ENCODE results near the gene ASRGL1. TPM values are rescaled to one million over a fixed set of nuclear protein-coding genes. Genes with fewer than 3 reads are reported as not detected.
A peak's percentile ranks its signal among the peaks of the same experiment; 100 is the strongest.
"Not testable (repeated sequence)": the region's sequence is repeated elsewhere in the genome, so short reads cannot be mapped to it uniquely, and the experiment has no call there.

Gene ASRGL1
- polyA plus RNA-seq, 1 experiment = 0.61 TPM

DNA sequence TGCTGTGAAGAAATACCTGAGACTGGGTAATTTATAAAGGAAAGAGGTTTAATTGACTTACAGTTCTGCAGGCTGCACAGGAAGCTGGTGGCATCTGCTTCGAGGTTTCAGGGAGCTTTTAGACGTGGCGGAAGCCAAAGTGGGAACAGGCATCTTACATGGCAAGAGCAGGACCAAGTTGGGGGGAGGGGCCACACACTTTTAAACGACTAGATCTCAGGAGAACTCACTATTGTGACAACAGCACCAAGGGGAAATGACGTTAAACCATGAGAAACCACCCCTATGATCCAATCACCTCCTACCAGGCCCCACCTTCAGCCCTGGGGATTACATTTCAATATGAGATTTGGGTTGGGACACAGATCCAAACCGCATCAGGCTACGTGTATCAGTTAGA is 27.3 kb upstream of the ASRGL1 start:
- H3K4me3 ChIP-seq (ENCODE audit: low read depth, low read length) = no peak overlapping the region
- no peak for DNase-seq (ENCODE audit: low read depth, low spot score)
- no peaks in the 10 kb centered on the region for H3K9me3 ChIP-seq (ENCODE audit: control insufficient read depth, insufficient read depth, low read length)
- TF ChIP-seq, protein P1, sequence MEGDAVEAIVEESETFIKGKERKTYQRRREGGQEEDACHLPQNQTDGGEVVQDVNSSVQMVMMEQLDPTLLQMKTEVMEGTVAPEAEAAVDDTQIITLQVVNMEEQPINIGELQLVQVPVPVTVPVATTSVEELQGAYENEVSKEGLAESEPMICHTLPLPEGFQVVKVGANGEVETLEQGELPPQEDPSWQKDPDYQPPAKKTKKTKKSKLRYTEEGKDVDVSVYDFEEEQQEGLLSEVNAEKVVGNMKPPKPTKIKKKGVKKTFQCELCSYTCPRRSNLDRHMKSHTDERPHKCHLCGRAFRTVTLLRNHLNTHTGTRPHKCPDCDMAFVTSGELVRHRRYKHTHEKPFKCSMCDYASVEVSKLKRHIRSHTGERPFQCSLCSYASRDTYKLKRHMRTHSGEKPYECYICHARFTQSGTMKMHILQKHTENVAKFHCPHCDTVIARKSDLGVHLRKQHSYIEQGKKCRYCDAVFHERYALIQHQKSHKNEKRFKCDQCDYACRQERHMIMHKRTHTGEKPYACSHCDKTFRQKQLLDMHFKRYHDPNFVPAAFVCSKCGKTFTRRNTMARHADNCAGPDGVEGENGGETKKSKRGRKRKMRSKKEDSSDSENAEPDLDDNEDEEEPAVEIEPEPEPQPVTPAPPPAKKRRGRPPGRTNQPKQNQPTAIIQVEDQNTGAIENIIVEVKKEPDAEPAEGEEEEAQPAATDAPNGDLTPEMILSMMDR (IDR thresholded peaks at IDR 0.05; ENCODE audit: low read depth, low read length) = no peak
- H3K27ac ChIP-seq (ENCODE audit: low read depth, low read length) = no peak overlapping the region
- H3K27me3 ChIP-seq (ENCODE audit: control insufficient read depth, insufficient read depth, low read length) = peaks cover 14% of the 10 kb centered on the region
- POLR2A ChIA-PET = no interaction called here
- CTCF ChIA-PET = interaction anchor here (1.0 kb wide), 2 partner anchors 9 to 519 kb away, joined by 3 read pairs; no protein-coding TSS in a partner anchor

DNA sequence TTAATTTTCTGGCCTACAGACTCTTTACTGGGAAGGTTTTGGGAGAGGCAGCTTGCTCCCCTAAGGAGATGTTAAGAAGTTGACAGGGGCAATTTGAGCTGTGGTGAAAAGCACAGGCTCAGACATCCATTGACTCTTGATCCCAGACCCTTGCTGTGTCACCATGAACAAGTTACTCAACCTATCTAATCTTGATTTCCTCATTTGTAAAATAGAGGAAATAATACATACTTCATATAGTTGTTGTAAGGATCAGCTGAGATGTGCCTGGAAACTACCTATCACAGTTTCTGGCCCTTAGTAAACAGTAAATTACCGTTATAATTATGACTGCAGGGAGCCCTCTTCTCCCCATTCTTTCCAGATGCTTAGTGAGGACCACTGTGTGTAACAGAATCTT is 21.8 kb upstream of the ASRGL1 start:
- POLR2A ChIA-PET = no interaction called here
- Histone ChIP-seq H3K4me3 (ENCODE audit: low read depth, low read length) (no peak overlapping the region), H3K27me3 (ENCODE audit: control insufficient read depth, insufficient read depth, low read length) (peaks cover 20% of the 10 kb centered on the region), H3K9me3 (ENCODE audit: control insufficient read depth, insufficient read depth, low read length) (no peaks in the 10 kb centered on the region), H3K27ac (ENCODE audit: low read depth, low read length) (no peak overlapping the region)
- CTCF ChIA-PET = interaction anchor here (1.2 kb wide), 1 partner anchor 25 kb away, joined by 3 read pairs; no protein-coding TSS in a partner anchor
- TF ChIP-seq, protein P1 (IDR thresholded peaks at IDR 0.05; ENCODE audit: low read depth, low read length) = no peak
- no peak for DNase-seq (ENCODE audit: low read depth, low spot score)

DNA sequence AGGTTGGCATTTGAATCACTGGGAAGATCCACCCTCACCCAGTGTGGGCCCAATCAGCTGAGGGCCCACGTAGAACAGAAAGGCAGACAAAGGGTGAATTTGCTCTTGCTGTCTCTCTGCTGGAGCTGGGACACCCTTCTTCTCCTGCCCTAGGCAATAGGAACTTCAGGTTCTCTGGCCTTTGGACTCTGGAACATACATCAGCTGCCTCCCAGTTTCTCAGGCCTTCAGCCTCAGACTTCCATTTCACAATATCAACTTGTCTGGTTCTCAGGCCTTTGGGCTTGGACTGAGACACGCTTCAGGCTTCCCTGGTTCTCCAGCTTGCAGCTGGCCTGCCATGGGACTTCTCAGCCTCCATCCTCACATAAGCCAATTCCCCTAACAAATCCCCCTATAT is 14.7 kb upstream of the ASRGL1 start:
- no peak for DNase-seq (ENCODE audit: low read depth, low spot score)
- CTCF ChIA-PET = interaction anchor here (2.5 kb wide), 1 partner anchor 11 kb away, joined by 15 read pairs; no protein-coding TSS in a partner anchor
- POLR2A ChIA-PET = no interaction called here
- Histone ChIP-seq H3K27ac (ENCODE audit: low read depth, low read length) (no peak overlapping the region), H3K27me3 (ENCODE audit: control insufficient read depth, insufficient read depth, low read length) (peaks cover 17% of the 10 kb centered on the region), H3K9me3 (ENCODE audit: control insufficient read depth, insufficient read depth, low read length) (no peaks in the 10 kb centered on the region), H3K4me3 (ENCODE audit: low read depth, low read length) (no peak overlapping the region)
- TF ChIP-seq, protein P1 (IDR thresholded peaks at IDR 0.05; ENCODE audit: low read depth, low read length) = no peak

DNA sequence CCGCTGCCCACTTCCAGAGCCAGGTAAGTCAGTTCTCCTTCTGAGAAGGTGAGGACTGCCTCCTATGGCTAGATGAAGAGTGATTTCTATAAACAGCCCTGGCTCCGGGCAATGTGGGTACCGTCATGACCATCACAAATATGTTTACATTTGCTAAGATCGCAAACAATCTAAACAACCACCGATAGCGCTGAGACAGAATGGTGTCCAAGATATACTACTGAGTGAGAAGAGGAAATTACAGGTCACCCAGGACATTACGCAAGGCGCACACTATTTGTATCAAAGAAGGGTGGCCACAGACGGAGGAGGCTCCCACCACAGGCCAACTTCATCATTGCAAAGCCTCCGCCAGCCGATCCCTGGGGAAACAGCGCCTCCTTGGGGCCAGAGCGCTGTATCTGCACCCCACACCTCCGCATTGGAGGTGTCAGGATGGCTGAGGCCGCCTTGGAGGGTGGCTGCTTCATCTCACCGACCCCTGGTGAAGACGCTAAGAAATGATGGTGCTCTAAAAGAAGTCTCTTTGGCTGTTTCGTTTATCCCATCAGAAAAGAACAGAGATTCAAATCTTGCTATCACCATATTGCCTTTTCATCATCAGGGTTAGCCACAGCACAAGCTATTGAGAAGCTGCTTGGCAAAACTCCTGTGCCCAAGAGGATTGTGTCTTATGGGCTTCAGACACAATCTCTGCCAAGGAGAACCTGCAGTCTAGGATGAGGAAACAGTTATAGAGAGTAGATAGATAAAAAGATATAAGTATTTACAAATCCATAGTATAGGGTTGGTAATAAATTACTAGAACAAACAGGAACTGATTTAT is 12.3 kb upstream of the ASRGL1 start:
- Histone ChIP-seq H3K9me3 (ENCODE audit: control insufficient read depth, insufficient read depth, low read length) (no peaks in the 10 kb centered on the region), H3K27ac (ENCODE audit: low read depth, low read length) (no peak overlapping the region), H3K27me3 (ENCODE audit: control insufficient read depth, insufficient read depth, low read length) (peaks cover 16% of the 10 kb centered on the region), H3K4me3 (ENCODE audit: low read depth, low read length) (no peak overlapping the region)
- CTCF ChIA-PET = no interaction called here
- no peak for DNase-seq (ENCODE audit: low read depth, low spot score)
- TF ChIP-seq, protein P1 (IDR thresholded peaks at IDR 0.05; ENCODE audit: low read depth, low read length) = peak; percentile 44
- POLR2A ChIA-PET = no interaction called here

DNA sequence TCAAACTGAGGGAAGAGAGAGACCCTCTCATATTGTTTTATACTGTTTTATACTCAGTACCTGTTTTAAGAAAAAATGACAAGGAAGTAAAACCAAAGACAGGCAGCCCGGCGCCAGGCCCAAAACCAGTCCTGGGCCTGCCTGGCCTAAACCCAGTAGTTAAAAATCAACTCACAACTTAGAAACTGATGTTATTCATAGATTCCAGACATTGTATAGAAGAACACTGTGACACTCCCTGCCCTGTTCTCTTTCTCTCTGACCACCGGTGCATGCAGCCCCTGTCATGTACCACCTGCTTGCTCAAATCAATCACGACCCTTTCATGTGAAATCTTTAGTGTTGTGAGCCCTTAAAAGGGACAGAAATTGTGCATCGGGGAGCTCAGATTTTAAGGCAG is 11.5 kb upstream of the ASRGL1 start:
- peaks cover 16% of the 10 kb centered on the region for H3K27me3 ChIP-seq (ENCODE audit: control insufficient read depth, insufficient read depth, low read length)
- H3K9me3 ChIP-seq (ENCODE audit: control insufficient read depth, insufficient read depth, low read length); H3K4me3 ChIP-seq (ENCODE audit: low read depth, low read length); POLR2A ChIA-PET; H3K27ac ChIP-seq (ENCODE audit: low read depth, low read length); CTCF ChIA-PET; DNase-seq (ENCODE audit: low read depth, low spot score): not testable (repeated sequence)

DNA sequence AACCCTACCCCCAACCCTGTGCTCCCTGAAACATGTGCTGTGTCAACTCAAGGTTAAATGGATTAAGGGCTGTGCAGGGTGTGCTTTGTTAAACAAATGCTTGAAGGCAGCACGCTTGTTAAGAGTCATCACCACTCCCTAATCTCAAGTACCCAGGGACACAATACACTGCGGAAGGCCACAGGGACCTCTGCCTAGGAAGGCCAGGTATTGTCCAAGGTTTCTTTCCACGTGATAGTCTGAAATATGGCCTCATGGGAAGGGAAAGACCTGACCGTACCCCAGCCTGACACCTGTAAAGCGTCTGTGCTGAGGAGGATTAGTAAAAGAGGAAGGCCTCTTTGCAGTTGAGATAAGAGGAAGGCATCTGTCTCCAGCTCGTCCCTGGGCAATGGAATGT is 10.5 kb upstream of the ASRGL1 start:
- H3K27ac ChIP-seq (ENCODE audit: low read depth, low read length); CTCF ChIA-PET; POLR2A ChIA-PET; H3K9me3 ChIP-seq (ENCODE audit: control insufficient read depth, insufficient read depth, low read length); H3K4me3 ChIP-seq (ENCODE audit: low read depth, low read length); DNase-seq (ENCODE audit: low read depth, low spot score): not testable (repeated sequence)
- H3K27me3 ChIP-seq (ENCODE audit: control insufficient read depth, insufficient read depth, low read length) = peaks cover 16% of the 10 kb centered on the region

DNA sequence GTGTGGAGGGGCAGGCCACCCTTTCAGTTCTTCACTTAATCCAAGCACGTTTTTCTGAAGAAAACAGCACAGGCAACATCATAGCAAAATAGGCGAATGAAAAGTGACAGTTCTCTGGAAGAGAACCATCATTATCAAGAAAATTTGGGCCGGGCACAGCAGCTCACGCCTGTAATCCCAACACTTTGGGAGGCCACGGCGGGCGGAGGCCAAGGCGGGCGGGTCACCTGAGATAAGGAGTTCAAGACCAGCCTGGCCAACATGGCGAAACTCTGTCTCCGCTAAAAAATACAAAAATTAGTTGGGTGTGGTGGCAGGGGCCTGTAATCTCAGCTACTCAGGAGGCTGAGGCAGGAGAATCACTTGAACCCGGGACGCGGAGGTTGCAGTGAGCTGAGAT is 9.7 kb upstream of the ASRGL1 start:
- H3K4me3 ChIP-seq (ENCODE audit: low read depth, low read length); POLR2A ChIA-PET; DNase-seq (ENCODE audit: low read depth, low spot score); H3K27ac ChIP-seq (ENCODE audit: low read depth, low read length); H3K9me3 ChIP-seq (ENCODE audit: control insufficient read depth, insufficient read depth, low read length): not testable (repeated sequence)
- H3K27me3 ChIP-seq (ENCODE audit: control insufficient read depth, insufficient read depth, low read length) = peaks cover 13% of the 10 kb centered on the region
- CTCF ChIA-PET = interaction anchor here (0.7 kb wide), 1 partner anchor 8 kb away, joined by 3 read pairs; no protein-coding TSS in a partner anchor

DNA sequence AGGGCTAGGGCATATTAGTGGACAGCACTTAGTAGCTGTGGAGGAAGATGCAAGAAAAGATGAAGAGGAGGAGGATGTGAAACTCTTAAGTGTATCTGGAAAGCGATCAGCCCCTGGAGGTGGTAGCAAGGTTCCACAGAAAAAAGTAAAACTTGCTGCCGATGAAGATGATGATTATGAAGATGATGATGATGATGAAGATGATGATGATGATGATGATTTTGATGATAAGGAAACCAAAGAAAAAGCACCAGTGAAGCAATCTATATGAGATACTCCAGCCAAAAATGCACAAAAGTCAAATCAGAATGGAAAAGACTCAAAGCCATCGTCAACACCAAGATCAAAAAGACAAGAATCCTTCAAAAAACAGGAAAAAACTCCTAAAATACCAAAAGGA is 6.0 kb upstream of the ASRGL1 start:
- peaks cover 21% of the 10 kb centered on the region for H3K27me3 ChIP-seq (ENCODE audit: control insufficient read depth, insufficient read depth, low read length)

More for the DNA sequence above, 6.0 kb upstream of the ASRGL1 start:
- H3K9me3 ChIP-seq (ENCODE audit: control insufficient read depth, insufficient read depth, low read length); H3K27ac ChIP-seq (ENCODE audit: low read depth, low read length); CTCF ChIA-PET; H3K4me3 ChIP-seq (ENCODE audit: low read depth, low read length); DNase-seq (ENCODE audit: low read depth, low spot score); POLR2A ChIA-PET: not testable (repeated sequence)

All from AG04450 (cell line).